Muscle layer of colon (tissue), 2 donors: Measurements from ENCODE around the gene GRID1.

Experiments used
- H3K27ac ChIP-seq: one replicate; pipeline ENCODE4 v1.7.0; 2013; ENCODE audit warnings: low read depth, mild to moderate bottlenecking, low read length, moderate library complexity
- H3K27me3 ChIP-seq, 2 donors: one replicate each; pipeline ENCODE4 v1.7.0; 2013; ENCODE audit warnings: low read length in 2 of 2, mild to moderate bottlenecking in 2 of 2; ENCODE audit not compliant: insufficient read depth in 2 of 2, control insufficient read depth in 1 of 2
- H3K36me3 ChIP-seq: one replicate; pipeline ENCODE4 v1.7.0; 2013; ENCODE audit warnings: mild to moderate bottlenecking, low read length; ENCODE audit not compliant: insufficient read depth
- H3K4me1 ChIP-seq: one replicate; pipeline ENCODE4 v1.7.0; 2013; ENCODE audit warnings: mild to moderate bottlenecking, low read length; ENCODE audit not compliant: insufficient read depth
- H3K4me3 ChIP-seq, 2 donors: one replicate each; pipeline ENCODE4 v1.7.0; 2013; ENCODE audit warnings: low read length in 2 of 2, low read depth in 1 of 2, mild to moderate bottlenecking in 1 of 2, moderate library complexity in 1 of 2
- H3K9ac ChIP-seq: one replicate; pipeline ENCODE4 v1.7.0; 2013; ENCODE audit warnings: low read length
- H3K9me3 ChIP-seq: one replicate; pipeline ENCODE4 v1.7.0; 2013; ENCODE audit warnings: mild to moderate bottlenecking, low read length
- donor health status: abdominal sarcoma.
- donor health status: Adenocarcinoma of cecum.

GRID1 gene

GRCh38 chr10:86256690-86257315, 109.8 kb downstream of the GRID1 start:
- no peaks in the 10 kb centered on the region for H3K27me3 ChIP-seq
- H3K4me1 ChIP-seq = no peaks in the 10 kb centered on the region
- H3K27ac ChIP-seq = no peak overlapping the region
- no peak overlapping the region for H3K4me3 ChIP-seq
- no peaks in the 10 kb centered on the region for H3K36me3 ChIP-seq
- H3K9me3 ChIP-seq = no peaks in the 10 kb centered on the region
- H3K9ac ChIP-seq = no peak overlapping the region

- no peaks in the 10 kb centered on the region for H3K4me1 ChIP-seq
- no peaks in the 10 kb centered on the region for H3K36me3 ChIP-seq
- no peak overlapping the region for H3K4me3 ChIP-seq
- no peaks in the 10 kb centered on the region for H3K9me3 ChIP-seq
- H3K9ac ChIP-seq = no peak overlapping the region
- no peaks in the 10 kb centered on the region for H3K27me3 ChIP-seq
- no peak overlapping the region for H3K27ac ChIP-seq
Observed at GRCh38 chr10:86255405-86256251, 111.0 kb downstream of the GRID1 start.

DNA sequence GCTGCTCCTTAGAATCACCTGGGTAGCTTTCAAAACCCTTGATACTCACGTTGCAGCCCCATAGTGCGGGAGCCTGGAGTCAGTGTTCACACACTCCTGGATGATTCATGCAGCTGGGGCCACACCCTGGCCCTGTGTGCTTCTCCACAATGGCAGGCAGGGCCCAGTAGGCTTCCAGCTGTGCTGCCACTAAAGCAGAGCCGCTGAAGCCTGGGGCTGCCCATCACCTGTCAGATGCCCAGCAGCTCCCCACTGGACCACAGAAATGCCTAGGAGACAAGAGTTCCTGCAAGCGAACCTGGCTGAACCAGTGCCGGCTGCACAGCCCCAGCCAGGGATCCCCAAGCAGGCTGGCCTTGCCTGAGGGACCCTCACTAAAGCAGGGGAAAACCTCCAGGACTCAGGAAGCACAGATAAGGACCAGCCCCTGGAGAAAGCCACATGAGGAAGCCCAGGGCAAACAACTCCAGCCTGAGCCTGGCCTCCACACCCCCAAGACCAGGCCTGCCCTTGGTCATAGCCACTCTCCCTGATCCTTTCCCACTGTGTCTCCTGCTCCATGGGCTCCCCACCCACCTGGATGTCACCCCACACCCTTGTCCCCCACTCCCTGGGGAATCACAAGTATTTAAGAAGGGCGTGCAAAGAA, 111.9 kb downstream of the GRID1 start:
- no peaks in the 10 kb centered on the region for H3K36me3 ChIP-seq
- no peaks in the 10 kb centered on the region for H3K9me3 ChIP-seq
- no peaks in the 10 kb centered on the region for H3K4me1 ChIP-seq
- no peak overlapping the region for H3K4me3 ChIP-seq
- no peak overlapping the region for H3K9ac ChIP-seq
- no peak overlapping the region for H3K27ac ChIP-seq
- no peaks in the 10 kb centered on the region for H3K27me3 ChIP-seq

DNA sequence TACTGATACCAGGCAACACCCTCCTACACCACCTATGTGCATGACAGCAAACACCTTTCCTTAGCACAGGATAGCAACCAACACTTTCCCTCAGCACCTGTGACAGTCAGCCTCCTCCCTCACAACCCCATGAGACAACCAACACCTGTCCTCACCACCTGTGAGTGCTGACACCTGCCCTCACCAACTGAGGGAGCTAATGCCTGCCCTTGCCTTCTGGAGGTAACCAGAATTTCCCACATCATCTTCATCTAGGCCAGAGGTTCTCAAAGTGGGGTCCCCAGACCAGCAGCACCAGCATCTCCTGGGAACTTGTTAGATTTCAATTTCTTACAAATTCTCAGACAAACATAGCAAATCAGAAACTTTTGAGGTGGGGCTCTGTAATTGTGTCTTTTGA, 112.5 kb downstream of the GRID1 start:
- H3K27ac ChIP-seq = no peak overlapping the region
- H3K27me3 ChIP-seq = no peaks in the 10 kb centered on the region
- no peaks in the 10 kb centered on the region for H3K36me3 ChIP-seq
- no peaks in the 10 kb centered on the region for H3K9me3 ChIP-seq
- H3K4me1 ChIP-seq = no peaks in the 10 kb centered on the region
- no peak overlapping the region for H3K4me3 ChIP-seq
- no peak overlapping the region for H3K9ac ChIP-seq

DNA sequence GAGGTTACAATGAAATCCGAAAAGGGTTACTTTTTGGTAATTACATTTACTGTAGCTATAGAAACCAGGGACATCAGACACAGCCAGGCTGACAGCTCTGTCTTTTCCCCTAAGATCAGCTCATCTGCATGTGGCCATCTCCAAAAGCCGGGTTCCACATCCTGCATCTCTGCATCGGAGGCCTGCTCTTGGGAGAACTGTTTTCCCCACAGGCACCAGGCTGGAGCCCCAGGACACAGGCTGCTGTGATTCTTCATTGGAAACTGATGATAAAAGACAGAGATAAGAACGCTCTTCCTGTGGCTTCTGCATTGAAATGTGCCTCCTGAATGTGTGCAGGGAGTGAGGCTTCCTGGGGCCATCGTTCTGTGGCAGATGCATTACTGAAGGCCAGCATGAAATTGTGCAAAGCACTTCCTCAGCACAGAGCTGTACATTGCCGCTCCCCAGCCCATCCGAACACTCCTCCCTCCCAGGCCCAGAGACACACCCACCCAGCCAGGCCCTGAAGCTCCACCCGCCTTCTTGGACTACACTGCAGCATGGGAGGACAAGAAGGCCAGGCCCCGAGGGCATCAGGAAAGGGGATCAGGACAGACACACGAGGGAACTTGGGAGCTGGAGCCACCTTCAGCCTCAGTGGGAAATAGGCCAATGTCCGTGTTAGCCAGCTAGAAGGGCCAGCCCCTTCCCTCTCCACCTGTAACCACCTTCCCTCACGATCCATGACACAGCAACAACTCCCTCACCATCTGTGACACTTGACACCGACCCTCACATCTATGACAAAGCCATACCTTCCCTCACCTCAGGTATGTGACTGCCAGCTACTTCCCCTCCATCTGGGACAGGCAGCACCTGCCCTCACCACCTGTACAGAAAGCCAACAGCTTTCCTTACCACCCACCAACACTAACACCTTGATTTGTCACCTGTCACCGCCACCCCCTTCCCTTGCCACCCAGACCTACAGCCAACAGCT, 113.2 kb downstream of the GRID1 start:
- H3K4me3 ChIP-seq = no peak overlapping the region
- no peak overlapping the region for H3K27ac ChIP-seq
- no peaks in the 10 kb centered on the region for H3K9me3 ChIP-seq
- no peaks in the 10 kb centered on the region for H3K27me3 ChIP-seq
- H3K9ac ChIP-seq = no peak overlapping the region
- no peaks in the 10 kb centered on the region for H3K36me3 ChIP-seq
- H3K4me1 ChIP-seq = no peaks in the 10 kb centered on the region

GRCh38 chr10:86252556-86252955, 114.0 kb downstream of the GRID1 start:
- Histone ChIP-seq H3K27ac (no peak overlapping the region), H3K9me3 (no peaks in the 10 kb centered on the region), H3K27me3 (no peaks in the 10 kb centered on the region), H3K4me3 (no peak overlapping the region), H3K4me1 (no peaks in the 10 kb centered on the region), H3K36me3 (no peaks in the 10 kb centered on the region), H3K9ac (no peak overlapping the region)

- Histone ChIP-seq H3K36me3 (no peaks in the 10 kb centered on the region), H3K9ac (no peak overlapping the region), H3K27me3 (no peaks in the 10 kb centered on the region), H3K27ac (no peak overlapping the region), H3K4me3 (no peak overlapping the region), H3K4me1 (no peaks in the 10 kb centered on the region), H3K9me3 (no peaks in the 10 kb centered on the region)
Observed at GRCh38 chr10:86252079-86252478, 114.5 kb downstream of the GRID1 start.

GRCh38 chr10:86251426-86251825, 115.2 kb downstream of the GRID1 start:
- H3K36me3 ChIP-seq = no peaks in the 10 kb centered on the region
- H3K9ac ChIP-seq = no peak overlapping the region
- H3K4me1 ChIP-seq = no peaks in the 10 kb centered on the region
- no peak overlapping the region for H3K27ac ChIP-seq
- H3K27me3 ChIP-seq = no peaks in the 10 kb centered on the region
- no peaks in the 10 kb centered on the region for H3K9me3 ChIP-seq
- no peak overlapping the region for H3K4me3 ChIP-seq

GRCh38 chr10:86250399-86250798, 116.2 kb downstream of the GRID1 start:
- Histone ChIP-seq H3K4me1 (no peaks in the 10 kb centered on the region), H3K27me3 (no peaks in the 10 kb centered on the region), H3K36me3 (no peaks in the 10 kb centered on the region), H3K27ac (no peak overlapping the region), H3K9me3 (no peaks in the 10 kb centered on the region), H3K9ac (no peak overlapping the region), H3K4me3 (no peak overlapping the region)

GRCh38 chr10:86249794-86250193, 116.8 kb downstream of the GRID1 start:
- Histone ChIP-seq H3K9me3 (no peaks in the 10 kb centered on the region), H3K27ac (no peak overlapping the region), H3K36me3 (no peaks in the 10 kb centered on the region), H3K4me3 (no peak overlapping the region), H3K4me1 (no peaks in the 10 kb centered on the region), H3K9ac (no peak overlapping the region), H3K27me3 (no peaks in the 10 kb centered on the region)

GRCh38 chr10:86248062-86248461, 118.5 kb downstream of the GRID1 start:
- H3K27me3 ChIP-seq = no peaks in the 10 kb centered on the region
- H3K4me3 ChIP-seq = no peak overlapping the region
- no peaks in the 10 kb centered on the region for H3K36me3 ChIP-seq
- no peak overlapping the region for H3K9ac ChIP-seq
- H3K4me1 ChIP-seq = no peaks in the 10 kb centered on the region
- no peaks in the 10 kb centered on the region for H3K9me3 ChIP-seq
- no peak overlapping the region for H3K27ac ChIP-seq
